B cell (primary cell): Measurements from ENCODE around the gene ARL5A. TPM values are rescaled to one million over a fixed set of nuclear protein-coding genes. Genes with fewer than 3 reads are reported as not detected.

Source experiments
- ATAC-seq: fragments of 200-7000 bp; cut with Tn5 transposase; one replicate; pipeline ENCODE4 v1.10.0; 2021; ENCODE audit warnings: low read depth, mild to moderate bottlenecking, moderate number of reproducible peaks, moderate library complexity
- CTCF ChIA-PET: fragments of 350-600 bp; sonication (Branson Sonifier 250); formaldehyde crosslinking; loops from one replicate; lab custom pipeline; 2021; ENCODE audit warnings: antibody characterized with exemption, inconsistent platforms; lab: Charles Lee
- POLR2A ChIA-PET: fragments of 350-600 bp; sonication (Branson Sonifier 250); formaldehyde crosslinking; loops from one replicate; lab custom pipeline; 2021; ENCODE audit warnings: antibody characterized with exemption; lab: Charles Lee
- DNase-seq: peaks from one replicate; pipeline ENCODE4 v3.0.0; 2013
- H2AFZ ChIP-seq: 2 replicates; pipeline ENCODE4 v1.6.1; 2012; ENCODE audit warnings: mild to moderate bottlenecking, low read depth, low read length; ENCODE audit not compliant: insufficient read depth, poor library complexity, severe bottlenecking
- H3K27ac ChIP-seq, 2 donors: 1 replicate in 1 of 2; 2 replicates in 1 of 2; pipeline ENCODE4 v1.5.1; 2012 to 2013; ENCODE audit warnings: low read length in 2 of 2, mild to moderate bottlenecking in 2 of 2, moderate library complexity in 1 of 2
- H3K27me3 ChIP-seq, 4 experiments: fragments of 200-600 bp in 1 of 4; sonication (generic) in 1 of 4; replicated peaks in 1 of 4; 1 replicate in 2 of 4; 2 replicates in 2 of 4; pipeline versions ENCODE4 v1.6.1 to v1.7.0; 2013 to 2016; ENCODE audit warnings: low read length in 3 of 4, mild to moderate bottlenecking in 2 of 4, mixed read lengths in 1 of 4, moderate library complexity in 1 of 4; ENCODE audit not compliant: insufficient read depth in 4 of 4, control insufficient read depth in 3 of 4; ENCODE audit errors: control extremely low read depth in 1 of 4
- H3K36me3 ChIP-seq, 2 experiments: replicated peaks in 1 of 2; 1 replicate in 1 of 2; 2 replicates in 1 of 2; pipeline versions ENCODE4 v1.6.1 to v1.7.1; 2013; ENCODE audit warnings: low read length in 1 of 2; ENCODE audit not compliant: insufficient read depth in 2 of 2, control insufficient read depth in 1 of 2; ENCODE audit errors: control extremely low read depth in 1 of 2, extremely low read depth in 1 of 2
- H3K4me1 ChIP-seq, 2 donors: fragments of 200-600 bp in 1 of 2; sonication (generic) in 1 of 2; 1 replicate in 1 of 2; 2 replicates in 1 of 2; pipeline versions ENCODE4 v1.5.1 to v1.6.1; 2013 to 2017; ENCODE audit warnings: low read length in 2 of 2; ENCODE audit not compliant: control insufficient read depth in 2 of 2, insufficient read depth in 2 of 2
- H3K4me2 ChIP-seq: replicated peaks from 2 replicates; pipeline ENCODE3; 2012; ENCODE audit warnings: mild to moderate bottlenecking, low read depth, low read length; ENCODE audit not compliant: poor library complexity, severe bottlenecking
- H3K4me3 ChIP-seq, 5 experiments: fragments of 200-600 bp in 1 of 5; sonication (generic) in 1 of 5; 1 replicate in 3 of 5; 2 replicates in 2 of 5; pipeline versions ENCODE4 v1.5.1 to v1.7.0; 2011 to 2016; ENCODE audit warnings: low read length in 4 of 5, mild to moderate bottlenecking in 4 of 5, low read depth in 2 of 5, control low read depth in 1 of 5, moderate library complexity in 1 of 5; ENCODE audit not compliant: insufficient read depth in 1 of 5; ENCODE audit errors: control extremely low read depth in 1 of 5, extremely low read depth in 1 of 5
- H3K79me2 ChIP-seq: fragments of 200-600 bp; sonication (generic); one replicate; pipeline ENCODE4 v1.6.0; 2016; ENCODE audit warnings: low read length; ENCODE audit not compliant: control insufficient read depth, insufficient read depth
- H3K9ac ChIP-seq: fragments of 200-600 bp; sonication (generic); 2 replicates; pipeline ENCODE4 v1.6.1; 2017; ENCODE audit warnings: mild to moderate bottlenecking, low read length, moderate library complexity
- H3K9me3 ChIP-seq, 3 donors: one replicate each; pipeline versions ENCODE4 v1.6.1 to v1.7.1; 2013; ENCODE audit warnings: low read length in 2 of 3; ENCODE audit not compliant: control insufficient read depth in 2 of 3, insufficient read depth in 1 of 3; ENCODE audit errors: control extremely low read depth in 1 of 3
- H4K20me1 ChIP-seq: 2 replicates; pipeline ENCODE4 v1.6.0; 2012; ENCODE audit warnings: mild to moderate bottlenecking, low read length; ENCODE audit not compliant: insufficient read depth, control insufficient read depth, poor library complexity, severe bottlenecking
- H3K27ac Mint-ChIP-seq: one replicate; pipeline ENCODE4 v1.8.0; 2021; ENCODE audit warnings: mixed read lengths
- H3K27me3 Mint-ChIP-seq: one replicate; pipeline ENCODE4 v1.8.0; 2021; ENCODE audit warnings: mixed read lengths
- H3K4me1 Mint-ChIP-seq: one replicate; pipeline ENCODE4 v1.8.0; 2021; ENCODE audit warnings: mixed read lengths
- H3K4me3 Mint-ChIP-seq: one replicate; pipeline ENCODE4 v1.8.0; 2021; ENCODE audit warnings: mixed read lengths
- H3K9me3 Mint-ChIP-seq: one replicate; pipeline ENCODE4 v1.8.0; 2022; ENCODE audit warnings: mixed read lengths; ENCODE audit not compliant: insufficient read depth
- CTCF ChIP-seq: fragments of 200-600 bp; IDR thresholded peaks from one replicate; pipeline ENCODE4 v1.8.0; 2022; ENCODE audit warnings: antibody characterized with exemption, mild to moderate bottlenecking
- EZH2 ChIP-seq: IDR thresholded peaks from 2 replicates; pipeline ENCODE4 v1.6.1; 2012; ENCODE audit warnings: borderline replicate concordance, low read depth, mild to moderate bottlenecking, moderate library complexity, low read length; ENCODE audit not compliant: insufficient read depth, poor library complexity, severe bottlenecking
- WGBS: methylation state at CpG from one replicate; pipeline ENCODE4 v1.1.5; 2013; ENCODE audit warnings: missing lambda C conversion rate; ENCODE audit not compliant: insufficient coverage; 5-methylcytosine and 5-hydroxymethylcytosine counted together
- intact Hi-C: fragments of 100-400 bp; cut with micrococcal nuclease; formaldehyde crosslinking; loops from one replicate; pipeline ENCODE4 v1.10.0; 2022
- polyA plus RNA-seq: library from polyadenylated mRNA; depleted of rRNA; stranded (reverse); fragments of >200 nt; gene quantifications from 2 replicates; pipeline ENCODE4 v1.2.3, GENCODE V29; 2012
- total RNA-seq, 2 donors: library from RNA; stranded (reverse); fragments of 120-200 nt in 1 of 2; gene quantifications; 1 replicate in 1 of 2; 2 replicates in 1 of 2; pipeline versions ENCODE4 v1.2.3 to v1.2.4, GENCODE V29; 2013 to 2022

ARL5A gene
- total and polyA plus RNA-seq, 2 donors (not counting 1 experiment from before 2014, with no cell fraction given), result 18.2 to 54.1 TPM

- Mint-ChIP-seq H3K4me3 (no peak overlapping the region), H3K27me3 (no peaks in the 10 kb centered on the region), H3K4me1 (peaks cover 7% of the 10 kb centered on the region), H3K9me3 (no peaks in the 10 kb centered on the region), H3K27ac (no peak overlapping the region)
- ATAC-seq, result no peak
- TF ChIP-seq CTCF, result no peak
- TF ChIP-seq EZH2, result no peak
- Histone ChIP-seq H3K9me3 (no peaks in the 10 kb centered on the region), H3K9ac (no peak overlapping the region), H3K4me3 (no peak overlapping the region), H4K20me1 (no peaks in the 10 kb centered on the region), H2AFZ (no peak overlapping the region), H3K36me3 (no peaks in the 10 kb centered on the region), H3K4me1 (no peaks in the 10 kb centered on the region), H3K27ac (no peak overlapping the region), H3K79me2 (no peaks in the 10 kb centered on the region), H3K4me2 (no peak overlapping the region), H3K27me3 (no peaks in the 10 kb centered on the region)
- ChIA-PET CTCF (interaction anchor here (1.0 kb wide), 1 partner anchor 42 kb away, joined by 4 read pairs; no protein-coding TSS in a partner anchor), POLR2A (no interaction called here)
- DNase-seq, result no peak
- intact Hi-C loops, result no loop called here
- WGBS, result 97% methylated on average over 3 of the region's 4 CpGs
Measured at GRCh38 chr2:151849413-151850010, 21.3 kb upstream of the ARL5A start.

- WGBS, result no CpG with 5 or more reads among the region's 2 CpGs
- no peak overlapping the region for H3K4me3 Mint-ChIP-seq
- H4K20me1 ChIP-seq, result no peaks in the 10 kb centered on the region
- no peak overlapping the region for H3K4me2 ChIP-seq
- no peaks in the 10 kb centered on the region for H3K9me3 ChIP-seq
- H3K9me3 Mint-ChIP-seq, result no peaks in the 10 kb centered on the region
- no peaks in the 10 kb centered on the region for H3K27me3 ChIP-seq
- ChIA-PET CTCF (interaction anchor here (0.9 kb wide), 1 partner anchor 14 kb away, joined by 3 read pairs; no protein-coding TSS in a partner anchor), POLR2A (no interaction called here)
- H3K4me1 ChIP-seq, result no peaks in the 10 kb centered on the region
- intact Hi-C loops, result no loop called here
- H3K27ac ChIP-seq, result no peak overlapping the region
- no peak overlapping the region for H3K9ac ChIP-seq
- no peak for DNase-seq
- H3K79me2 ChIP-seq, result no peaks in the 10 kb centered on the region
- peaks cover 22% of the 10 kb centered on the region for H3K4me1 Mint-ChIP-seq
- TF ChIP-seq EZH2 (no peak), CTCF (no peak)
- H2AFZ ChIP-seq, result no peak overlapping the region
- H3K27ac Mint-ChIP-seq, result no peak overlapping the region
- ATAC-seq, result no peak
- no peak overlapping the region for H3K4me3 ChIP-seq
- H3K27me3 Mint-ChIP-seq, result no peaks in the 10 kb centered on the region
- H3K36me3 ChIP-seq, result no peaks in the 10 kb centered on the region
Measured at GRCh38 chr2:151845884-151846283, 17.7 kb upstream of the ARL5A start.
